ENCODE measurements around the gene ZRANB2.

ZRANB2 gene

GRCh38 chr1:71053146-71053545, 27.7 kb downstream of the ZRANB2 start:
- no peak for DNase-seq (ENCODE audit: low read depth)
- TF ChIP-seq, protein P1, sequence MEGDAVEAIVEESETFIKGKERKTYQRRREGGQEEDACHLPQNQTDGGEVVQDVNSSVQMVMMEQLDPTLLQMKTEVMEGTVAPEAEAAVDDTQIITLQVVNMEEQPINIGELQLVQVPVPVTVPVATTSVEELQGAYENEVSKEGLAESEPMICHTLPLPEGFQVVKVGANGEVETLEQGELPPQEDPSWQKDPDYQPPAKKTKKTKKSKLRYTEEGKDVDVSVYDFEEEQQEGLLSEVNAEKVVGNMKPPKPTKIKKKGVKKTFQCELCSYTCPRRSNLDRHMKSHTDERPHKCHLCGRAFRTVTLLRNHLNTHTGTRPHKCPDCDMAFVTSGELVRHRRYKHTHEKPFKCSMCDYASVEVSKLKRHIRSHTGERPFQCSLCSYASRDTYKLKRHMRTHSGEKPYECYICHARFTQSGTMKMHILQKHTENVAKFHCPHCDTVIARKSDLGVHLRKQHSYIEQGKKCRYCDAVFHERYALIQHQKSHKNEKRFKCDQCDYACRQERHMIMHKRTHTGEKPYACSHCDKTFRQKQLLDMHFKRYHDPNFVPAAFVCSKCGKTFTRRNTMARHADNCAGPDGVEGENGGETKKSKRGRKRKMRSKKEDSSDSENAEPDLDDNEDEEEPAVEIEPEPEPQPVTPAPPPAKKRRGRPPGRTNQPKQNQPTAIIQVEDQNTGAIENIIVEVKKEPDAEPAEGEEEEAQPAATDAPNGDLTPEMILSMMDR (IDR thresholded peaks at IDR 0.05; ENCODE audit: insufficient read depth, low read depth, low read length, missing control alignments): no peak
- no peak overlapping the region for H3K4me3 ChIP-seq (ENCODE audit: low read depth, low read length)

DNA sequence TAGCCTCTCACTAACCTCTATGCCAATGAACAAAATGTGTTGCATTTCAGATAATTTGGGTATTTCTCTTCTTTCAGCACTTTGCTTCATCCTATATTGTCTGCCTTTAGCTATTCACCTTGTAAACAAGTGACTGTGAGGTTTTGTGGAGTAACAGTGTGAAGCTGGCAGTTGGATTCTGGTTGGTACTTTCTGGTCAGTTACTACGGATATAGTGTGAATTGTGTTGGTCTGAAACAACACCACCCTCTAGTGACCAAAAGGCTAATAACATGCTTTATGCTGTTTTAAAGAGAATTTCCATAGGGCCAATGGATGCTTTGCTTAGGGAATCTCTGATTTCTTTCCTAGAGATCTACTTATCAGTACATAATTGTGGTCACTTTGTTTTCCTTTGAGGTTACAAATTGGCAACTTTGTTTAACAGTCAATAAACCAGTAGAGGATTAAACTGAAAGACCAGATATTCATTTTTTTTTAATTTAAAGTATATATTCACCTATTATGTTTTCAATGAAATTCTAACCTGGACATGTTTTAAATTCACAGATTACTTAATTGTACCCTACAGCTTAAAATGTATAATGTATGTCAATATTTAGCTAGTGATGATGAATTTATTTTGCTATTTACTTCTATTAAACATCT, 30.8 kb downstream of the ZRANB2 start:
- TF ChIP-seq, protein P1 (IDR thresholded peaks at IDR 0.05; ENCODE audit: insufficient read depth, low read depth, low read length, missing control alignments): peak; percentile 67
- no peak overlapping the region for H3K4me3 ChIP-seq (ENCODE audit: low read depth, low read length)
- peak; percentile 67 for DNase-seq (ENCODE audit: low read depth)

- TF ChIP-seq, protein P1 (IDR thresholded peaks at IDR 0.05; ENCODE audit: insufficient read depth, low read depth, low read length, missing control alignments): no peak
- DNase-seq (ENCODE audit: low read depth): no peak
- H3K4me3 ChIP-seq (ENCODE audit: low read depth, low read length): no peak within 1 kb of the TSS
Observed at GRCh38 chr1:71047635-71048607, 32.9 kb downstream of the ZRANB2 start, which contains the start of gene PTGER3. PTGER3 (minus strand) TSS chr1:71047816; CDS start chr1:71047577, 239 bp downstream.

GRCh38 chr1:71046891-71047634, 33.8 kb downstream of the ZRANB2 start:
- no peak for DNase-seq (ENCODE audit: low read depth)
- no peak overlapping the region for H3K4me3 ChIP-seq (ENCODE audit: low read depth, low read length)
- TF ChIP-seq, protein P1 (IDR thresholded peaks at IDR 0.05; ENCODE audit: insufficient read depth, low read depth, low read length, missing control alignments): no peak

GRCh38 chr1:71045463-71046028, 35.3 kb downstream of the ZRANB2 start:
- TF ChIP-seq, protein P1 (IDR thresholded peaks at IDR 0.05; ENCODE audit: insufficient read depth, low read depth, low read length, missing control alignments): no peak
- no peak overlapping the region for H3K4me3 ChIP-seq (ENCODE audit: low read depth, low read length)
- no peak for DNase-seq (ENCODE audit: low read depth)

- H3K4me3 ChIP-seq (ENCODE audit: low read depth, low read length): no peak overlapping the region
- TF ChIP-seq, protein P1 (IDR thresholded peaks at IDR 0.05; ENCODE audit: insufficient read depth, low read depth, low read length, missing control alignments): no peak
- DNase-seq (ENCODE audit: low read depth): no peak
Observed at GRCh38 chr1:71044833-71045232, 36.0 kb downstream of the ZRANB2 start.

Measured in GM12865 (cell line).